ENCODE results near the gene GTF3C1.

GRCh38 chr16:27474921-27475320 is 74.8 kb downstream of the GTF3C1 start:
- TF ChIP-seq PAX5 (IDR thresholded peaks at IDR 0.05; ENCODE audit: insufficient read depth, low read length, severe bottlenecking) (no peak), POLR2AphosphoS5 (IDR thresholded peaks at IDR 0.05; ENCODE audit: low read depth, low read length) (no peak), POLR2A (IDR thresholded peaks at IDR 0.05; ENCODE audit: low read depth, low read length) (no peak)
